ENCODE data around the gene CAMK1. TPM values are rescaled to one million over a fixed set of nuclear protein-coding genes. Genes with fewer than 3 reads are reported as not detected.

Gene CAMK1
- total and polyA plus RNA-seq, 2 of the 4 experiments (the other 2 are of a cell fraction) = 33.3 to 36.4 TPM

- ChIA-PET CTCF (no interaction called here), POLR2A (ENCODE audit: unreplicated experiment) (no interaction called here)
- in situ Hi-C loops (cut with MboI; ENCODE audit: low sequenced_read_pairs) = no loop called here
- ATAC-seq (ENCODE audit: low read depth) = no peak
- Histone ChIP-seq H3K4me3 (ENCODE audit: insufficient read depth, low read depth, low read length) (no peak overlapping the region), H2BK5ac (ENCODE audit: low read depth, low read length, poor library complexity, severe bottlenecking) (no peak overlapping the region), H2BK15ac (ENCODE audit: low read depth, low read length) (no peak overlapping the region), H3K23ac (ENCODE audit: low read depth, low read length) (no peak overlapping the region), H2AK9ac (replicated peaks; ENCODE audit: low read depth, low read length, poor library complexity) (no peak overlapping the region), H4K20me1 (ENCODE audit: insufficient read depth, low read length) (peaks cover 8% of the 10 kb centered on the region; the same call in 1 of the 2 replicates), H2AFZ (replicated peaks; ENCODE audit: low read length, poor library complexity) (no peak overlapping the region), H3K4me1 (ENCODE audit: control insufficient read depth, insufficient read depth, low read length) (peaks cover 13% of the 10 kb centered on the region), H4K91ac (ENCODE audit: insufficient read depth, low read depth, low read length) (no peak overlapping the region), H2BK120ac (ENCODE audit: low read depth, low read length) (no peak overlapping the region), H2BK20ac (ENCODE audit: low read depth, low read length) (no peak overlapping the region), H3K36me3 (ENCODE audit: control insufficient read depth, insufficient read depth, low read length) (peaks cover 89% of the 10 kb centered on the region), H4K8ac (ENCODE audit: low read depth in 2 of 2, low read length in 2 of 2) (no peak overlapping the region), H3K79me1 (ENCODE audit: low read depth in 1 of 2, low read length in 2 of 2) (peaks cover 22 to 28% of the 10 kb centered on the region in 2 experiments), H3K9ac (ENCODE audit: low read depth, low read length) (no peak overlapping the region), H3K9me1 (ENCODE audit: insufficient read depth, low read length) (peaks cover 8% of the 10 kb centered on the region), H4K5ac (ENCODE audit: low read depth, low read length) (no peak overlapping the region), H3K56ac (ENCODE audit: extremely low read depth, insufficient read depth, low read length) (no peak overlapping the region), H3K27ac (ENCODE audit: insufficient read depth, low read length) (no peak overlapping the region), H3K4me2 (ENCODE audit: low read depth, low read length) (no peak overlapping the region), H3K27me3 (ENCODE audit: control insufficient read depth, insufficient read depth, low read length) (no peaks in the 10 kb centered on the region), H2AK5ac (ENCODE audit: low read depth, low read length) (no peak overlapping the region), H3K14ac (replicated peaks; ENCODE audit: low read depth, low read length) (no peak overlapping the region), H3K9me3 (ENCODE audit: control insufficient read depth, insufficient read depth, low read length) (no peaks in the 10 kb centered on the region), H3K18ac (ENCODE audit: low read depth, low read length) (no peak overlapping the region), H3K4ac (ENCODE audit: low read depth, low read length) (no peak overlapping the region)
- dilution Hi-C loops (cut with HindIII; ENCODE audit: low sequenced_read_pairs, unreplicated experiment) = no loop called here
- DNase-seq = no peak
- WGBS, 2 experiments (ENCODE audit: extremely low coverage in 2 of 2, insufficient read length in 1 of 2) = no CpG with 5 or more reads among the region's 1 CpG
- intact Hi-C loops (cut with micrococcal nuclease) = no loop called here
- BruUV-seq (replicated peaks) = no TSS peak
- no peak for TF ChIP-seq MXI1 (IDR thresholded peaks at IDR 0.05; ENCODE audit: borderline replicate concordance, low read depth, low read length)
- TF ChIP-seq MAZ (IDR thresholded peaks at IDR 0.05; ENCODE audit: borderline replicate concordance, low read depth, low read length) = no peak
- no peak for TF ChIP-seq SMC3 (IDR thresholded peaks at IDR 0.05; ENCODE audit: low read depth, low read length)
- no peak for TF ChIP-seq POLR2A (IDR thresholded peaks at IDR 0.05; ENCODE audit: low read depth, low read length)
Observed at GRCh38 chr3:9742560-9742959, 27.2 kb downstream of the CAMK1 start.

All from IMR-90 (cell line).